SJCRH30 (cell line): ENCODE results near the gene CELF5. TPM values are rescaled to one million over a fixed set of nuclear protein-coding genes. Genes with fewer than 3 reads are reported as not detected.
"Not testable (repeated sequence)": the region's sequence is repeated elsewhere in the genome, so short reads cannot be mapped to it uniquely, and the experiment has no call there.

Experiments
- DNase-seq, 2 experiments: peaks; one replicate each; pipeline ENCODE4 v3.0.0-alpha.2; 2015 to 2020
- H3K27ac ChIP-seq: fragments of 250-450 bp; sonication (Bioruptor Pico); 2 replicates; pipeline ENCODE4 v1.5.1; 2020; ENCODE audit warnings: mild to moderate bottlenecking, moderate library complexity
- H3K27me3 ChIP-seq: fragments of 250-450 bp; sonication (Bioruptor Pico); 2 replicates; pipeline ENCODE4 v1.5.1; 2020; ENCODE audit warnings: mild to moderate bottlenecking, moderate library complexity
- H3K36me3 ChIP-seq: fragments of 250-450 bp; sonication (Bioruptor Pico); 2 replicates; pipeline ENCODE4 v1.5.1; 2020; ENCODE audit warnings: mild to moderate bottlenecking, moderate library complexity
- H3K4me1 ChIP-seq: fragments of 250-450 bp; sonication (Bioruptor Pico); 2 replicates; pipeline ENCODE4 v1.5.1; 2020; ENCODE audit warnings: mild to moderate bottlenecking, moderate library complexity
- H3K4me3 ChIP-seq: fragments of 250-450 bp; sonication (Bioruptor Pico); 2 replicates; pipeline ENCODE4 v1.5.1; 2020; ENCODE audit warnings: mild to moderate bottlenecking, moderate library complexity
- H3K9me3 ChIP-seq: fragments of 250-450 bp; sonication (Bioruptor Pico); replicated peaks from 2 replicates; pipeline ENCODE4 v1.5.1; 2020; ENCODE audit warnings: mild to moderate bottlenecking, moderate library complexity
- total RNA-seq: library from RNA; depleted of rRNA; stranded (reverse); fragments of >200 nt; shearing (Covaris generic); gene quantifications from 2 replicates; pipeline ENCODE4 v1.2.3, GENCODE V29; 2014

CELF5 gene
- total RNA-seq, 1 experiment from 2014 or later = not detected

GRCh38 chr19:3235604-3236003, 11.1 kb downstream of the CELF5 start:
- not testable (repeated sequence) for H3K27ac ChIP-seq, H3K36me3 ChIP-seq, H3K27me3 ChIP-seq, H3K9me3 ChIP-seq, H3K4me1 ChIP-seq, DNase-seq, H3K4me3 ChIP-seq

DNA sequence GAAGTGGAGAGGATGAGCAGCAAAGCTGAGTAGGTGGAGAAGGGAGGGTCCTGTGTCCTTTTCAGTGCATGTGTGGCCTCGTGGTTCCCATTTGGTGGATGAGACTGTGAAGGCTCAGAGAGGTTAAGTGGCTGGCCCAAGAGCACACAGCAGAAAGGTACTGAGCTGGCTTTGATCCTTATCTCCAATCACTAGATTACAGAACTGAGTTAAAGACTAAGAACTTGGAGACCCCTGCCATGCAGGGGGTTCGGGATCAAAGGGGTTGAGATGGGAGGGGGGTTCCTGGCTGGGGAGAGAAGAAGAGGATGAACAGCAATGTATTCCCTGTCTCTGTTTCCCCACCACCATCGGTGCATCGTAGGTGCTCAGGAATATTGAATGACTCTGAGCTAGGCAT, 11.8 kb downstream of the CELF5 start:
- no peaks in the 10 kb centered on the region for H3K27me3 ChIP-seq
- H3K27ac ChIP-seq = no peak overlapping the region
- no peaks in the 10 kb centered on the region for H3K36me3 ChIP-seq
- H3K4me1 ChIP-seq = no peaks in the 10 kb centered on the region
- no peak for DNase-seq
- H3K9me3 ChIP-seq = no peaks in the 10 kb centered on the region
- H3K4me3 ChIP-seq = no peak overlapping the region

DNA sequence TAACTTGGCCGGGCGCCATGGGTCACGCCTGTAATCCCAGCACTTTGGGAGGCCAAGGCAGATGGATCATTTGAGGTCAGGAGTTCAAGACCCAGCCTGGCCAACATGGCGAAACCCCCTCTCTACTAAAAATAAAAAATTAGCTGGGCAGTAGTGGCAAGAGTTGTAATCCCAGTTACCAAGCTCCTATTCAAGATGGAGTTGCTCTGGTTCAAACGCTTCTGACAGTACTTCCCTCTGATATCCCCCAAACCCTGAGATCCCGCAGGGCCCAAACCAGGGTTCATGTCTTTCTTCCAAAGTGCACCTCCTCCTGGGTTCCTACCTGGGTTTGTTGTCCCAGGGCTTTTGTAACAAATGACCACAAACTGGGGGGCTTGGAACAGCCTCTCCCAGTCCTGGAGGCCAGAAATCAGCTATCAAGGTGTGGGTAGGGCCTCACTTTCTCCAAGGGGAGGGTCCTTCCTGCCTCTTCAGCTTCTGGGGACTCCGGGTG, 13.7 kb downstream of the CELF5 start:
- Histone ChIP-seq H3K4me3 (no peak overlapping the region), H3K9me3 (no peaks in the 10 kb centered on the region), H3K27ac (no peak overlapping the region), H3K27me3 (no peaks in the 10 kb centered on the region), H3K36me3 (no peaks in the 10 kb centered on the region), H3K4me1 (no peaks in the 10 kb centered on the region)
- DNase-seq = no peak

GRCh38 chr19:3239367-3239766, 14.9 kb downstream of the CELF5 start:
- H3K27ac ChIP-seq = no peak overlapping the region
- H3K9me3 ChIP-seq = no peaks in the 10 kb centered on the region
- H3K36me3 ChIP-seq = no peaks in the 10 kb centered on the region; the same call in 1 of the 2 replicates
- no peaks in the 10 kb centered on the region for H3K27me3 ChIP-seq
- H3K4me3 ChIP-seq = no peak overlapping the region
- DNase-seq = no peak
- no peaks in the 10 kb centered on the region for H3K4me1 ChIP-seq

- Histone ChIP-seq H3K36me3 (no peaks in the 10 kb centered on the region; the same call in 1 of the 2 replicates), H3K4me3 (no peak overlapping the region), H3K27me3 (no peaks in the 10 kb centered on the region), H3K4me1 (no peaks in the 10 kb centered on the region), H3K27ac (no peak overlapping the region), H3K9me3 (no peaks in the 10 kb centered on the region)
- peak; percentile 61 to 79 for DNase-seq
Observed at GRCh38 chr19:3243819-3244700, 19.6 kb downstream of the CELF5 start.

DNA sequence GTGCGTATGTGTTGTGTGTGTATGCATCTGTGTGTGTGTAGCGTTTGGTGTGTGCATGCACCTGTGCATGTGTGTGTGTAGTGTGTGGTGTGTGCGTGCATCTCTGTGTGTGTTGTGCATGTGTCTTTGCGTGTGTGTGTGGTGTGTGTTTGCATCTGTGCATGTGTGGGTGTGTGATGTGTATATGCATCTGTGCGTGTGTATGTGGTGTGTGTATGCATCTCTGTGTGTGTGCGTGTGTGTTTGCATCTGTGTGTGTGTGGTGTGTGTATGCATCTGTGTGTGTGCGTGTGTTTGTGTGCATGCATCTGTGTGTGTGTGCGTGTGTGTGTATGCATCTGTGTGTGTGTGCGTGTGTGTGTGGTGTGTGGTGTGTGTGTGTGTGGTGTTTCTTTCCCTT, 20.6 kb downstream of the CELF5 start:
- H3K27me3 ChIP-seq = no peaks in the 10 kb centered on the region
- H3K9me3 ChIP-seq = no peaks in the 10 kb centered on the region
- H3K4me3 ChIP-seq = no peak overlapping the region
- DNase-seq = no peak
- H3K36me3 ChIP-seq = no peaks in the 10 kb centered on the region; the same call in 1 of the 2 replicates
- no peak overlapping the region for H3K27ac ChIP-seq
- no peaks in the 10 kb centered on the region for H3K4me1 ChIP-seq

GRCh38 chr19:3248728-3249326, 24.4 kb downstream of the CELF5 start:
- Histone ChIP-seq H3K27ac (no peak overlapping the region), H3K27me3 (no peaks in the 10 kb centered on the region), H3K4me3 (no peak overlapping the region), H3K4me1 (no peaks in the 10 kb centered on the region), H3K9me3 (no peaks in the 10 kb centered on the region), H3K36me3 (no peaks in the 10 kb centered on the region; the same call in 1 of the 2 replicates)
- no peak for DNase-seq

DNA sequence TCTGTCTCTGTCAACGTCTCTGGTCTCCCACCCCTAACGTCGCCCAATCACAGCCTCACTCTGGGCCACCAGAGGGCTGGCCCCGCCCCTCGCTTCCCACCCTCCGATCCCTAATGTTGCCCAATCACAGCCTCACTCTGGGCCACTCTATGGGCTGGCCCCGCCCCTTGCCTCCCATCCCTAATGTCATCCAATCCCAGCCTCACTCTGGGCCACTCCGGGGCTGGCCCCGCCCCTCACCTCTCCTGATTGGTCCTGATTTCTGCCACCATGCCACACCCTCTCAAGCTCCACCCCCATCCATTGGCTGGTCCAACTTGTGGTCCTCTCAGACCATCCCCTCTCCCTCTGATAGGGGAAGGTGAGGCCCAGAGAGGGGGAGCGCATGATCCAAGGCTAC, 24.9 kb downstream of the CELF5 start:
- Histone ChIP-seq H3K27ac (no peak overlapping the region), H3K4me3 (no peak overlapping the region), H3K9me3 (no peaks in the 10 kb centered on the region), H3K27me3 (no peaks in the 10 kb centered on the region), H3K4me1 (no peaks in the 10 kb centered on the region), H3K36me3 (no peaks in the 10 kb centered on the region)
- DNase-seq = peak; percentile 53

- H3K9me3 ChIP-seq = no peaks in the 10 kb centered on the region
- H3K27ac ChIP-seq = no peak overlapping the region
- no peaks in the 10 kb centered on the region for H3K27me3 ChIP-seq
- peak in 1 of 2 experiments; percentile 22 for DNase-seq
- no peak overlapping the region for H3K4me3 ChIP-seq
- no peaks in the 10 kb centered on the region for H3K36me3 ChIP-seq
- H3K4me1 ChIP-seq = no peaks in the 10 kb centered on the region
Observed at GRCh38 chr19:3250675-3251074, 26.2 kb downstream of the CELF5 start.

GRCh38 chr19:3251229-3251628, 26.8 kb downstream of the CELF5 start:
- Histone ChIP-seq H3K4me3 (no peak overlapping the region), H3K27me3 (no peaks in the 10 kb centered on the region), H3K9me3 (no peaks in the 10 kb centered on the region), H3K36me3 (no peaks in the 10 kb centered on the region), H3K4me1 (no peaks in the 10 kb centered on the region), H3K27ac (no peak overlapping the region)
- no peak for DNase-seq

DNA sequence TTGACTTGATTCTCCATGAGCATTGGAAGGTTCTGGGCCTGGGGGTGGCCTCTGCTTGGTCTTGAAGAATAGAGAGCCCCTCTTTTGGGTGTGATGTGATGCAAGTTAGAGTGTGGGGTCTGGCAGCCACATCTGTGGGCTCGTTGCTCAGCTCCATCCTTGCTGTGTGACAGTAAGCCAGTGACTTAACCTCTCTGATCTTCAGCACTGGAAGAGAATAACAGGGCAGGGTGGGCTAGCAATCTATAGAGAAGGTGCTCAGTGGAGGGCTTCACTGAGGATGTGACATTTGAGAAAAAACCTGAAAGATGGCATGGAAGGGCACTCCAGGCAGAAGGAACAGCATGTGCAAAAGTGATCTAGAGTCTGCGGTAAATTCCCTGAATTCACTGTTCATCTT, 28.2 kb downstream of the CELF5 start:
- no peak overlapping the region for H3K27ac ChIP-seq
- H3K27me3 ChIP-seq = no peaks in the 10 kb centered on the region
- no peaks in the 10 kb centered on the region for H3K36me3 ChIP-seq
- DNase-seq = no peak
- H3K4me3 ChIP-seq = no peak overlapping the region
- no peaks in the 10 kb centered on the region for H3K9me3 ChIP-seq
- no peaks in the 10 kb centered on the region for H3K4me1 ChIP-seq

GRCh38 chr19:3253270-3253669, 28.8 kb downstream of the CELF5 start:
- H3K9me3 ChIP-seq = no peaks in the 10 kb centered on the region
- no peaks in the 10 kb centered on the region for H3K4me1 ChIP-seq
- peak in 1 of 2 experiments; percentile 9 for DNase-seq
- no peak overlapping the region for H3K27ac ChIP-seq
- no peak overlapping the region for H3K4me3 ChIP-seq
- H3K27me3 ChIP-seq = no peaks in the 10 kb centered on the region
- no peaks in the 10 kb centered on the region for H3K36me3 ChIP-seq

- no peak overlapping the region for H3K27ac ChIP-seq
- H3K36me3 ChIP-seq = no peaks in the 10 kb centered on the region
- H3K9me3 ChIP-seq = no peaks in the 10 kb centered on the region
- no peak for DNase-seq
- no peaks in the 10 kb centered on the region for H3K4me1 ChIP-seq
- no peaks in the 10 kb centered on the region for H3K27me3 ChIP-seq
- no peak overlapping the region for H3K4me3 ChIP-seq
Observed at GRCh38 chr19:3254520-3254919, 30.1 kb downstream of the CELF5 start.

DNA sequence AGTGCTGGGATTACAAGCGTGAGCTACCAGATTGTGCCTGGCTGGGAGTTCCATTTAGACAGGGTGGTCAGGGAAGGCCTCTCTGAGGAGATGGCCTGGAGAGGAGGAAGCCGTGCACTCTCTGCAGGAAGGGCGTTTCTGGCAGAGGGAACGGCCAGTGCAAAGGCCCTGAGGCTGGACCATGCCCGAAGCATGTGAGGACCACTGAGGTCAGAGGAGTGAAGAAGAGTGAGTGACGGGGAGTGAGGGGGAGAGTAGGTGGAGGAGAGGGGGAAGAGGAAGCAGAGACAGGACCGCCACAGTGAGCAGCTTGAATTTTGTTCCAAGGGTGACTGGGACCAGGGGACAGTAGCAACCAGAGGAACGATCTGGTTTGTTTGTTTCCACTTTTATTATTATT, 32.6 kb downstream of the CELF5 start:
- H3K9me3 ChIP-seq = no peaks in the 10 kb centered on the region
- no peak overlapping the region for H3K4me3 ChIP-seq

DNA sequence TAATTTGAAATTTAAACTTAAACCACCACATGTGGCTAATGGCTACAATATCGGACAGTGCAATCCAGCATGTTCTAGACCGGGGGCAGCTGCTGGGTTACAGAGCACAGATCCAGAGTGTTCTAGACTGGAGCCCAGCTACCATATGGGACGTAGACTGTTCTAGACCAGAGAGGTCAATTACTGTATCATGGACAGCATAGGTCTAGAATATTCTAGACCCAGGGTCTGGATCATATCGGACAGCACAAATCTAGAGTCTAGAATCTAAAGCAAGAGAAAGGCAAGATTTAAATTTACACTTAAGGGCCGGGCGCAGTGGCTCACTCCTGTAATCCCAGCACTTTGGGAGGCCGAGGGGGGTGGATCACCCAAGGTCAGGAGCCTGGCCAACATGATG, 37.9 kb downstream of the CELF5 start:
- no peak for DNase-seq
- no peak overlapping the region for H3K4me3 ChIP-seq
- H3K4me1 ChIP-seq = no peaks in the 10 kb centered on the region
- no peaks in the 10 kb centered on the region for H3K36me3 ChIP-seq
- H3K27me3 ChIP-seq = peaks cover 5% of the 10 kb centered on the region; the same call in 1 of the 2 replicates
- H3K9me3 ChIP-seq = no peaks in the 10 kb centered on the region
- no peak overlapping the region for H3K27ac ChIP-seq

More for the DNA sequence above, 32.6 kb downstream of the CELF5 start:
- Histone ChIP-seq H3K36me3 (no peaks in the 10 kb centered on the region), H3K27ac (no peak overlapping the region), H3K4me1 (no peaks in the 10 kb centered on the region), H3K27me3 (no peaks in the 10 kb centered on the region)
- no peak for DNase-seq
